Panc1 (cell line): Measurements from ENCODE around the gene S1PR2. TPM values are rescaled to one million over a fixed set of nuclear protein-coding genes. Genes with fewer than 3 reads are reported as not detected.

ENCODE experiments used
- ATAC-seq: fragments of 200-7000 bp; cut with Tn5 transposase; 2 replicates; pipeline ENCODE4 v1.9.1; 2020; ENCODE audit warnings: mild to moderate bottlenecking, moderate library complexity
- BruUV-seq: library from RNA; stranded (reverse); fragments of 400-500 nt; replicated peaks from 2 replicates; lab custom pipeline; 2021; lab: Mats Ljungman, UMichigan
- CTCF ChIA-PET: fragments of 300-600 bp; sonication (Branson Sonifier 250); formaldehyde crosslinking; loops from one replicate; lab custom pipeline; 2022; ENCODE audit warnings: antibody characterized with exemption; lab: Charles Lee
- POLR2A ChIA-PET: fragments of 300-600 bp; sonication (Branson Sonifier 250); formaldehyde crosslinking; loops from one replicate; lab custom pipeline; 2022; ENCODE audit warnings: antibody characterized with exemption; lab: Charles Lee
- DNase-seq: peaks from one replicate; pipeline ENCODE4 v3.0.0-alpha.2; 2010; ENCODE audit warnings: low read depth, low spot score
- H3K27ac ChIP-seq: 2 replicates; pipeline ENCODE4 v1.5.1; 2011; ENCODE audit warnings: mild to moderate bottlenecking, low read length, inconsistent platforms
- H3K27me3 ChIP-seq: fragments of 200-500 bp; sonication (Bioruptor generic); 2 replicates; pipeline ENCODE4 v1.6.0; 2014; ENCODE audit warnings: low read length, inconsistent platforms; ENCODE audit not compliant: control insufficient read depth, insufficient read depth
- H3K36me3 ChIP-seq: fragments of 200-500 bp; sonication (Bioruptor generic); 2 replicates; pipeline ENCODE4 v1.5.1; 2014; ENCODE audit warnings: inconsistent platforms, mild to moderate bottlenecking, low read length, moderate library complexity; ENCODE audit not compliant: control insufficient read depth, insufficient read depth
- H3K4me1 ChIP-seq: 2 replicates; pipeline ENCODE4 v1.5.1; 2011; ENCODE audit warnings: inconsistent platforms, mild to moderate bottlenecking, low read length, moderate library complexity; ENCODE audit not compliant: control insufficient read depth, insufficient read depth
- H3K4me3 ChIP-seq, 2 experiments: 2 replicates each; pipeline ENCODE4 v1.5.1; 2011 to 2012; ENCODE audit warnings: low read depth in 2 of 2, low read length in 2 of 2, mild to moderate bottlenecking in 2 of 2, inconsistent platforms in 1 of 2, moderate library complexity in 1 of 2
- H3K9me3 ChIP-seq: fragments of 200-500 bp; sonication (Bioruptor generic); 2 replicates; pipeline ENCODE4 v1.5.1; 2014; ENCODE audit warnings: low read depth, mild to moderate bottlenecking, inconsistent platforms, low read length, moderate library complexity; ENCODE audit not compliant: control insufficient read depth, insufficient read depth
- POLR2AphosphoS5 ChIP-seq: IDR thresholded peaks from 2 replicates; pipeline ENCODE4 v1.6.1; 2012; ENCODE audit warnings: mild to moderate bottlenecking, low read depth, low read length, moderate library complexity
- SIN3A ChIP-seq: IDR thresholded peaks from 2 replicates; pipeline ENCODE4 v1.6.1; 2012; ENCODE audit warnings: low read depth, mild to moderate bottlenecking, low read length, moderate library complexity, borderline replicate concordance; ENCODE audit not compliant: insufficient read depth
- TCF7L2 ChIP-seq: IDR thresholded peaks from 2 replicates; pipeline ENCODE4 v1.6.1; 2011; ENCODE audit warnings: mild to moderate bottlenecking, low read depth, low read length, inconsistent platforms
- in situ Hi-C: cut with HindIII; loops from 2 replicates; pipeline ENCODE4 v1.10.0; 2016; ENCODE audit warnings: low sequenced_read_pairs, low pct_unique_long_range_greater_than_20kb
- intact Hi-C: fragments of 100-400 bp; cut with micrococcal nuclease; formaldehyde crosslinking; loops from one replicate; pipeline ENCODE4 v1.10.0; 2022; ENCODE audit not compliant: unreplicated experiment
- total RNA-seq: library from RNA; stranded (reverse); gene quantifications from one replicate; pipeline ENCODE4 v1.2.1, GENCODE V29; 2021; ENCODE audit not compliant: unreplicated experiment
- TF ChIP-seq, protein P1 (sequence below): fragments of 450-650 bp; IDR thresholded peaks from 2 replicates; pipeline ENCODE4 v1.5.1; 2017; ENCODE audit warnings: mild to moderate bottlenecking
- TF ChIP-seq, protein P2 (sequence below), 2 experiments: IDR thresholded peaks; 2 replicates each; pipeline ENCODE4 v1.6.1; 2011 to 2012; ENCODE audit warnings: low read depth in 2 of 2, control low read depth in 1 of 2, low read length in 1 of 2, mild to moderate bottlenecking in 1 of 2, moderate library complexity in 1 of 2; ENCODE audit not compliant: insufficient read depth in 1 of 2

S1PR2 gene
- total RNA-seq, 1 experiment from 2014 or later = 2.9 TPM

DNA sequence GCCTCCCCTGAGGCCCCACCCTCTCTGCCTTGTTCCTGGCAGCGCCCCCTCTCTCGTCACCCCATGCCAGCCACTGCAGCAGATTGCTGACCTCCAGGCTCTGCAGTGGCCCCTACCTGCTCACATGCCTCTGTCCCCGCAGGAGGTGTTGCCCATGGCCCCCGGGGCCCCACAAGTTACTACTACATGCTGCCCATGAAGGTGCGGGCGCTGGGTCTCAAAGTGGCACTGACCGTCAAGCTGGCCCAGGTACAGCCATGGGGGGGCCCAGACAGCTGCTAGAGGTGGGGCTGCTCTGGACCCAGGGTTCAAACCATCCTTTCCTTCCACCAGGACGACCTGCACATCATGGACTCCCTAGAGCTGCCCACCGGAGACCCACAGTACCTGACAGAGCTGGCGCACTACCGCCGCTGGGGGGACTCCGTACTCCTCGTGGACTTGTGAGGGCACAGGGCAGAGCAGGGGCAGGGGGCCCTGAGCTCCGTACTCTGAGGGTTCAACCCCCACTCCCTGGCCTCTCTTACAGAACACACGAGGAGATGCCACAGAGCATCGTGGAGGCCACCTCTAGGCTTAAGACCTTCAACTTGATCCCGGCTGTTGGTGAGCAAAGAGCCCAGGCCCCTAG lies 27.1 kb upstream of the S1PR2 start:
- ATAC-seq (no peak), DNase-seq (no peak)
- no peaks in the 10 kb centered on the region for H3K36me3 ChIP-seq
- no peaks in the 10 kb centered on the region for H3K27me3 ChIP-seq
- intact Hi-C loops = loop anchor here (5.0 kb wide), 1 partner anchor 129 kb away; no protein-coding TSS in a partner anchor
- peaks cover 6% of the 10 kb centered on the region; the same call in 1 of the 2 replicates for H3K4me1 ChIP-seq
- CTCF ChIA-PET = interaction anchor here (0.5 to 1.8 kb wide), 7 partner anchors 11 to 225 kb away, joined by 3 to 13 read pairs (median 4); no protein-coding TSS in a partner anchor
- no peaks in the 10 kb centered on the region for H3K9me3 ChIP-seq
- no peak for TF ChIP-seq TCF7L2
- TF ChIP-seq, protein P1, sequence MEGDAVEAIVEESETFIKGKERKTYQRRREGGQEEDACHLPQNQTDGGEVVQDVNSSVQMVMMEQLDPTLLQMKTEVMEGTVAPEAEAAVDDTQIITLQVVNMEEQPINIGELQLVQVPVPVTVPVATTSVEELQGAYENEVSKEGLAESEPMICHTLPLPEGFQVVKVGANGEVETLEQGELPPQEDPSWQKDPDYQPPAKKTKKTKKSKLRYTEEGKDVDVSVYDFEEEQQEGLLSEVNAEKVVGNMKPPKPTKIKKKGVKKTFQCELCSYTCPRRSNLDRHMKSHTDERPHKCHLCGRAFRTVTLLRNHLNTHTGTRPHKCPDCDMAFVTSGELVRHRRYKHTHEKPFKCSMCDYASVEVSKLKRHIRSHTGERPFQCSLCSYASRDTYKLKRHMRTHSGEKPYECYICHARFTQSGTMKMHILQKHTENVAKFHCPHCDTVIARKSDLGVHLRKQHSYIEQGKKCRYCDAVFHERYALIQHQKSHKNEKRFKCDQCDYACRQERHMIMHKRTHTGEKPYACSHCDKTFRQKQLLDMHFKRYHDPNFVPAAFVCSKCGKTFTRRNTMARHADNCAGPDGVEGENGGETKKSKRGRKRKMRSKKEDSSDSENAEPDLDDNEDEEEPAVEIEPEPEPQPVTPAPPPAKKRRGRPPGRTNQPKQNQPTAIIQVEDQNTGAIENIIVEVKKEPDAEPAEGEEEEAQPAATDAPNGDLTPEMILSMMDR = no peak
- TF ChIP-seq SIN3A = no peak
- in situ Hi-C loops = no loop called here
- no peak overlapping the region for H3K4me3 ChIP-seq
- no TSS peak for BruUV-seq
- POLR2A ChIA-PET = interaction anchor here (1.0 kb wide), 1 partner anchor 122 kb away, joined by 3 read pairs; the partner anchor contains the start of gene TYK2
- no peak overlapping the region for H3K27ac ChIP-seq

DNA sequence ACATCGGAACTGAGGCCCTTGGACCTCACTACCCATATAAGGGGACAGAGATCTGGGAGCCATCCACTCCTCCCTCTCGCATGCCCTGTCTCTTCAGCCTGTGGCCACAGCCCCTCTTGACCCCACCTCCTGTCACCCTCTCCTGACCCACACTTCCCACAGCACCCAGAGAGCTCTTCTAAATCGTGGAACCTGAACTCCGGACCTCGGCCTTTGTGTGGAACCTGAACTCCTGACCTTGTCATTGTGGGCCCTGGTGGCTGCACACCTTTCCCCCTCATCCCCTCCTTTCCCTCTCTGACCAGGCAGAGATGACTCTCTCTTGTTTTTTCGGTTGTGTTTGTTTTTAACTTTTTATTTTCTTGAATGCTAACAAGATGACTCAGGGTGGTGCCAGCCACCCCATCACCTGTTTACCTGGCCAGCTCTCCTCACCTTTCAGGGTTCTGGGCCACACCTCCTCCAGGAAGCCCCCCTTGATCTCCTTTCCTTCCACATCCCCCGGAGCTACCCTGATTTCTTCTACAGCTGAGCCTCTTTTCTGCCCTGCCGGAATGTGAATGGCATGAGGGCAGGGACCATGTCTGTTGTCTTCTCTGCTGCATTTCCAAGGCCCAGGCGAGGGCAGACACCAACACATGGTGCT lies 26.0 kb upstream of the S1PR2 start:
- Histone ChIP-seq H3K9me3 (no peaks in the 10 kb centered on the region), H3K4me1 (peaks cover 6% of the 10 kb centered on the region; the same call in 1 of the 2 replicates), H3K36me3 (peaks cover 5% of the 10 kb centered on the region; the same call in 1 of the 2 replicates), H3K27ac (no peak overlapping the region), H3K4me3 (no peak overlapping the region), H3K27me3 (no peaks in the 10 kb centered on the region)
- TF ChIP-seq, protein P2, sequence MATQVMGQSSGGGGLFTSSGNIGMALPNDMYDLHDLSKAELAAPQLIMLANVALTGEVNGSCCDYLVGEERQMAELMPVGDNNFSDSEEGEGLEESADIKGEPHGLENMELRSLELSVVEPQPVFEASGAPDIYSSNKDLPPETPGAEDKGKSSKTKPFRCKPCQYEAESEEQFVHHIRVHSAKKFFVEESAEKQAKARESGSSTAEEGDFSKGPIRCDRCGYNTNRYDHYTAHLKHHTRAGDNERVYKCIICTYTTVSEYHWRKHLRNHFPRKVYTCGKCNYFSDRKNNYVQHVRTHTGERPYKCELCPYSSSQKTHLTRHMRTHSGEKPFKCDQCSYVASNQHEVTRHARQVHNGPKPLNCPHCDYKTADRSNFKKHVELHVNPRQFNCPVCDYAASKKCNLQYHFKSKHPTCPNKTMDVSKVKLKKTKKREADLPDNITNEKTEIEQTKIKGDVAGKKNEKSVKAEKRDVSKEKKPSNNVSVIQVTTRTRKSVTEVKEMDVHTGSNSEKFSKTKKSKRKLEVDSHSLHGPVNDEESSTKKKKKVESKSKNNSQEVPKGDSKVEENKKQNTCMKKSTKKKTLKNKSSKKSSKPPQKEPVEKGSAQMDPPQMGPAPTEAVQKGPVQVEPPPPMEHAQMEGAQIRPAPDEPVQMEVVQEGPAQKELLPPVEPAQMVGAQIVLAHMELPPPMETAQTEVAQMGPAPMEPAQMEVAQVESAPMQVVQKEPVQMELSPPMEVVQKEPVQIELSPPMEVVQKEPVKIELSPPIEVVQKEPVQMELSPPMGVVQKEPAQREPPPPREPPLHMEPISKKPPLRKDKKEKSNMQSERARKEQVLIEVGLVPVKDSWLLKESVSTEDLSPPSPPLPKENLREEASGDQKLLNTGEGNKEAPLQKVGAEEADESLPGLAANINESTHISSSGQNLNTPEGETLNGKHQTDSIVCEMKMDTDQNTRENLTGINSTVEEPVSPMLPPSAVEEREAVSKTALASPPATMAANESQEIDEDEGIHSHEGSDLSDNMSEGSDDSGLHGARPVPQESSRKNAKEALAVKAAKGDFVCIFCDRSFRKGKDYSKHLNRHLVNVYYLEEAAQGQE (IDR thresholded peaks at IDR 0.05; ENCODE audit: insufficient read depth in 1 of 2, low read depth in 2 of 2, low read length in 1 of 2) = no peak
- no peak for TF ChIP-seq TCF7L2
- no peak for TF ChIP-seq SIN3A
- no peak for TF ChIP-seq POLR2AphosphoS5
- TF ChIP-seq, protein P1 = no peak
- DNase-seq = no peak
- intact Hi-C loops = loop anchor here (5.0 kb wide), 1 partner anchor 130 kb away; no protein-coding TSS in a partner anchor
- ATAC-seq = no peak
- CTCF ChIA-PET = no interaction called here
- no TSS peak for BruUV-seq
- in situ Hi-C loops = no loop called here
- POLR2A ChIA-PET = no interaction called here
